ENCODE results near the gene RASSF1.
A peak's percentile ranks its signal among the peaks of the same experiment; 100 is the strongest.

Gene RASSF1

DNA sequence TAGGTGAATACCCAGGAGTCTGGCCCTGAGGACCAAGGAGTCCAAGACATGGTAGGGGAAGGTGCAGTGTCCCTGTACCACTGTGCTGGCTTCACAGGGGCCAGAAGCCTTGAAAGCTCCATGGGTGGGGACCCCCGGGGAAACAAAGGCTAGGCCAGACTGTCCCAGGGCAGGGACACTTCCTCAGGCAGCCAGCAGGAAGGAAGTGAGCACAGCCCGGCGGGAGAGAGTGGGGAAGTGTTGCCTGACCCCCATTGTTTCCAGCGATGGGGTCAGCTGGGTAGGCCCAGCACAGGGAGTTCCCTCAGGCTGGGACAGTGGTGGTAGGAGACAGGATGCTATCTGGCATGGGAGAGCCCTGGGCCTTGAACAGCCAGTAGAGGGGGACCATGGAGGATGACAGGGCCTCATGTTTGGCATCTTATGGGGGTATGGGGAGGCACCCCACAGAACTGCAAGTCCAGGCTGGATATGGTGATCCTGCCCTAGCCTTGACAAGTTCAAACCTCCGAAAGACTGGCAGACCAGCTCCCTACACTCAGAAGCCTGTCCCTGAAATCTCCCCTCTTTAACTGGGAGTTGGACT, 16.9 kb downstream of the RASSF1 start:
- in situ Hi-C loops (cut with HindIII; ENCODE audit: low pct_unique_long_range_greater_than_20kb, low sequenced_read_pairs) = no loop called here
- TF ChIP-seq JUND (IDR thresholded peaks at IDR 0.05; ENCODE audit: low read depth) = no peak
- no peak for DNase-seq (ENCODE audit: low read depth in 1 of 2, low spot score in 1 of 2)

GRCh38 chr3:50323092-50323600, 17.5 kb downstream of the RASSF1 start:
- in situ Hi-C loops (cut with HindIII; ENCODE audit: low pct_unique_long_range_greater_than_20kb, low sequenced_read_pairs) = no loop called here
- DNase-seq (ENCODE audit: low read depth in 1 of 2, low spot score in 1 of 2) = no peak

DNA sequence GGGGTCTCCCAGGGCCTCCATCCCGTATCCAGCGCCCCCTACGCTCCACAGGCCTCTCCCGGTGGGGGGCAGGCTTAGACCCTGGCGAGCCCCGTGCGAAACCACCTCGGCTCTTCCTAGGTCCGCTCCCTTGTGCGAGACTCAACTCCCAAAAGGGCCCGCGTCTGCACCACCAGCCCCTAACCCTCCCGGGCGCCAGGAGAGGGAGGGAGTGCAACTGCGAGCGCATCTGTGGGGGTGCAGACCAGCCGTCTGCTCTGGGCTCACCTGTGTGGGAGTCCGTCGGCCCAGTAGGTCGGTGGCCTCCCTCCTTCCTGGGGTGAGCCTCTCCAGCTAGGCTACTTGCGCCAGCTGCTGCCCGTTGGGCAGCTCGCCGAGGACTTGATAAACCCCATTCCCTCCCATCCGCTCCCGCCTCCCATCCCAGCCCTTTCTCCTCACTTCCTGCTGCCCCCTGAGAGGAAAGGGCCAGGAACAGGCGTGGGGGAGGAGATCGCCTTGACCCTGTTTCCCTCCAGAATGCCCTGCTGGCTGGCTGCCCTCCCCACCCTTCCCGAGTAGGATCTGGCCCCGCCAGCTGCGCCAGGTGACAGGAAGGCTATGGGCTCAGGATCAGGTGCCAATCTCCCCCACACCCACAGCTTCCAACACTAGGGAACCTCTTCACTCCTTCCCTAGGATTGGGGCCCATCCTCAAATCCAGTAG, 18.1 kb downstream of the RASSF1 start, which contains the start of gene HYAL2:
Gene HYAL2 (minus strand): TSS at position 360 of the 706 bp plus-strand sequence. CDS start 2,256 bp downstream, outside the sequence.
- DNase-seq (ENCODE audit: low read depth in 1 of 2, low spot score in 1 of 2) = no peak
- in situ Hi-C loops (cut with HindIII; ENCODE audit: low pct_unique_long_range_greater_than_20kb, low sequenced_read_pairs) = no loop called here
- TF ChIP-seq JUND (IDR thresholded peaks at IDR 0.05; ENCODE audit: low read depth) = no peak

More at GRCh38 chr3:50323092-50323600, 17.5 kb downstream of the RASSF1 start:
- TF ChIP-seq JUND (IDR thresholded peaks at IDR 0.05; ENCODE audit: low read depth) = no peak

DNA sequence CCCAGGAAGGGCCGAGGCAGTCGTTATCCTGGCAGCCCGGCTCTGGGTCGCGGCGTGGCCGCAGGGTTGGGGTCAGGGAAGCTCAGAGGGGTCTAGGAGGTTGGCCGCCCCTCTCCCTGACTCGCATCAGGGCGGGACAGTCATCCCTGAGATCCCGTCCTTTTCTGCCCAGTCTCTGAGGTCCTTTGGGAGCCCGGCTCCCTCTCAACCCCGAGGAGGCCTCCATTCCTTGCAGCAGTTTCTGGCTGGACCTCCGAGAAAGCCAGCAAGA, 18.6 kb downstream of the RASSF1 start:
- in situ Hi-C loops (cut with HindIII; ENCODE audit: low pct_unique_long_range_greater_than_20kb, low sequenced_read_pairs) = no loop called here
- no peak for DNase-seq (ENCODE audit: low read depth in 1 of 2, low spot score in 1 of 2)

DNA sequence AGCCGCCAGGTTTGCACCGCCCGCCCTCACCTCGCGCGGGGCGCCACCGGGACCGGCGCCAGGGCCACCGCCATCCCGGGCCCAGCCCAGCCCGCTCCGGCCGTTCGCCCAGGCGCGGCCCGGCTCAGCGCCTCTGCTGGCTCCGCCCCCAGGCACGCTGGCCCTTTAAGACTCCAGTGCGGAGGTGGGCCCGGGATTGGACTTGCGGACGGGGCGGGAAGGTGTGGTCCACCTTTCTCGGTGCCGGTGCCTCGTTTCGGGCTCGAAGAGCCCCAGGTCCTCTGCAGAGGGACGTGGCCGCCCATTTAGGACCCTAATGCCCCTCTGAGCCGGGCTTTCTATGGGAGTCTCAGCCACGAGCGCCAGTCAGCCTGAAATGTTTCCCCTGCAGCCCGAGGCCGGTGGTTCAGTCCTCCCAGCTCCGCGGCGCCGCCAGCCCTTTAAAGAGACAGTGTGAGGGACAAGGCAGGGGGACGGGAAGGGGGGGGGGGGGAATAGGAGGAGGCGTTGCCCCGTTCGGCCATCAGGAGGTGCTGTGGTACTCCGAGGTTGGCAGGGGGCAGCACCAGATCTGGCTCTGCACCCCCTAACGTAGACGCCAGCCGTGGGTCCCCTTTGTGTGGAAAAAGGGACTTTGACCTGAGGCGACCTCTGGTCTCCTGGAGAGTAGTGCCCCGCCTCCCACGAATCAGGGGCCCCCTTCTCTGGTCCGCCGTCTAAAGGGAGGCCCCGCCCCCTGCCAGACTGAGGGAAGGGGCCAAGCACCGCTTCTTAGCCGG, 19.1 kb downstream of the RASSF1 start:
- peak; percentile 80 to 91 for DNase-seq (ENCODE audit: low read depth in 1 of 2, low spot score in 1 of 2)
- in situ Hi-C loops (cut with HindIII; ENCODE audit: low pct_unique_long_range_greater_than_20kb, low sequenced_read_pairs) = no loop called here
- TF ChIP-seq JUND (IDR thresholded peaks at IDR 0.05; ENCODE audit: low read depth) = no peak

More for the DNA sequence above, 18.6 kb downstream of the RASSF1 start:
- TF ChIP-seq JUND (IDR thresholded peaks at IDR 0.05; ENCODE audit: low read depth) = no peak

DNA sequence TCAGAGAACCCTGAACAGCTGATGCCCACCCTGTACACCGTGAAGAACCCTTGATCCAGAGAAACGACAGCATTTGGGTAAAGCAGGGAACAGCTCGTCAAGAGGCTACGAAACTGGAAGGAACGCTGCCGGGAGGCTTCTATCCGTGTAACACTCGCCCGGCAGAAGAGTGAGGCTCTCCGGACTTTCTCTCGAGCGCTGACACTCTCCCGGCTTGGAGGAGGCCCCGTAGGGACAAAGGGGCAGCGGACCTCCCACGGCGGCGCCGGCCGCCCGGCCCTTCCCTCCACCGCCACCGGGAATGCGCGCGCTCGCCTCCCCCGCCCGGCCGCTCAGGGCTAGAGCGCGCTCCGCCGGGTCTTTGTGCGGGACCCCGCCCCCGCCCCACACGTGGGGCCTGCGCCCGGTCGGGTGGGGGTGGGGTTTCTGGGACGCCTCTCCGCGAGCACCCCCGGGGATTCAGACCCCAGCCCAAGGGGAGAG, 19.7 kb downstream of the RASSF1 start:
- TF ChIP-seq JUND (IDR thresholded peaks at IDR 0.05; ENCODE audit: low read depth) = no peak
- in situ Hi-C loops (cut with HindIII; ENCODE audit: low pct_unique_long_range_greater_than_20kb, low sequenced_read_pairs) = no loop called here
- peak in 1 of 2 experiments; percentile 76 for DNase-seq (ENCODE audit: low read depth in 1 of 2, low spot score in 1 of 2)

- TF ChIP-seq JUND (IDR thresholded peaks at IDR 0.05; ENCODE audit: low read depth) = no peak
- no peak for DNase-seq (ENCODE audit: low read depth in 1 of 2, low spot score in 1 of 2)
- in situ Hi-C loops (cut with HindIII; ENCODE audit: low pct_unique_long_range_greater_than_20kb, low sequenced_read_pairs) = no loop called here
These were observed 20.6 kb downstream of the RASSF1 start for GRCh38 chr3:50319894-50320625.

- TF ChIP-seq JUND (IDR thresholded peaks at IDR 0.05; ENCODE audit: low read depth) = no peak
- in situ Hi-C loops (cut with HindIII; ENCODE audit: low pct_unique_long_range_greater_than_20kb, low sequenced_read_pairs) = no loop called here
- no peak for DNase-seq (ENCODE audit: low read depth in 1 of 2, low spot score in 1 of 2)
These were observed 21.3 kb downstream of the RASSF1 start for GRCh38 chr3:50319181-50319893.

DNA sequence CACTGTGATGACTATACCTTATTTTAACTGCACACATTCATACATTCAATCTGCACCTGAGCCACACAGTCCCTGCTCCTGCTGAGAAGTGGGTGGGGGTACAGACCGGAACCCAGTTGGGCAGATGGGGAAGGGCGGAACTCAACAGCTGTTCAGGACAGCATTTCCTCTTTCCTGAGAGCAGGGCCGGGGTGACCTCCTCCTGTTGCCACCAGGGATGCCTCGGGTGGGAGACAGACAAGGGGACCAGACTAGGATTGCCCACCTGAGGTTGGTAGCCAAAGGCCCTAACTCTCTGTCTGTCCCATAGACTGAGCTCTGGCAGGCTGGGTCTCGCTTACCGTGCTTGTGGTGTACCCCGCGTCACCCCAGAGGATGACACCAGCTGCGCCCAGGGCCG, 22.0 kb downstream of the RASSF1 start:
- in situ Hi-C loops (cut with HindIII; ENCODE audit: low pct_unique_long_range_greater_than_20kb, low sequenced_read_pairs) = no loop called here
- no peak for TF ChIP-seq JUND (IDR thresholded peaks at IDR 0.05; ENCODE audit: low read depth)
- DNase-seq (ENCODE audit: low read depth in 1 of 2, low spot score in 1 of 2) = no peak

DNA sequence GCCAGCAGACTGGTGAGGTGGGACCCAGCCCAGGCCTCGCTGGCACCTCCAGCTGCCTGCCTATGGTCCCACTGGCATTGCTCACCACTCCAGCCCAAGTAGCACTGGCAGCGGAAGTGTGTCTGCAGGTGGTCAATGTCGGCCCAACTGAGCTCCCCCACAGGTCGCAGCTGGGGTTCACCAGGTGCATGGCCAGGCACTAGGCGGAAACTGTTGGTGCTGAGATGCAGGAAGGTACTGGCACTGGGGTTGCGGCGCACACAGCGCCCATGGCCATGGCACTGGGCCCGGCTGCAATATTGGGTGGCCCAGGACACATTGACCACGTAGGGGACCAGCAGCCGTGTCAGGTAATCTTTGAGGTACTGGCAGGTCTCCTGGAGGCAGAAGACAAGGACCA, 22.5 kb downstream of the RASSF1 start:
- TF ChIP-seq JUND (IDR thresholded peaks at IDR 0.05; ENCODE audit: low read depth) = no peak
- in situ Hi-C loops (cut with HindIII; ENCODE audit: low pct_unique_long_range_greater_than_20kb, low sequenced_read_pairs) = no loop called here
- DNase-seq (ENCODE audit: low read depth in 1 of 2, low spot score in 1 of 2) = no peak

- DNase-seq (ENCODE audit: low read depth in 1 of 2, low spot score in 1 of 2) = peak in 1 of 2 experiments; percentile 68
- in situ Hi-C loops (cut with HindIII; ENCODE audit: low pct_unique_long_range_greater_than_20kb, low sequenced_read_pairs) = no loop called here
- no peak for TF ChIP-seq JUND (IDR thresholded peaks at IDR 0.05; ENCODE audit: low read depth)
These were observed 23.3 kb downstream of the RASSF1 start for GRCh38 chr3:50317300-50317699.
